NCI-H2107 treated with DMSO at 0.1 percent for 48 hours (cell line): ENCODE data around the gene TMEM267.
"Not testable (repeated sequence)": the region's sequence is repeated elsewhere in the genome, so short reads cannot be mapped to it uniquely, and the experiment has no call there.

ENCODE experiments used
- DNase-seq: peaks from one replicate; lab custom pipeline; 2025; ENCODE audit not compliant: unreplicated experiment; lab: John Stamatoyannopoulos, UW

Gene TMEM267, protein sequence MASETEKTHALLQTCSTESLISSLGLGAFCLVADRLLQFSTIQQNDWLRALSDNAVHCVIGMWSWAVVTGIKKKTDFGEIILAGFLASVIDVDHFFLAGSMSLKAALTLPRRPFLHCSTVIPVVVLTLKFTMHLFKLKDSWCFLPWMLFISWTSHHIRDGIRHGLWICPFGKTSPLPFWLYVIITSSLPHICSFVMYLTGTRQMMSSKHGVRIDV

GRCh38 chr5:43483298-43484105 is at the start of gene TMEM267:
TSS of gene TMEM267 (minus strand) at chr5:43483865. CDS start at chr5:43453969, 29,896 bp downstream.
- DNase-seq: peak; percentile 87

DNA sequence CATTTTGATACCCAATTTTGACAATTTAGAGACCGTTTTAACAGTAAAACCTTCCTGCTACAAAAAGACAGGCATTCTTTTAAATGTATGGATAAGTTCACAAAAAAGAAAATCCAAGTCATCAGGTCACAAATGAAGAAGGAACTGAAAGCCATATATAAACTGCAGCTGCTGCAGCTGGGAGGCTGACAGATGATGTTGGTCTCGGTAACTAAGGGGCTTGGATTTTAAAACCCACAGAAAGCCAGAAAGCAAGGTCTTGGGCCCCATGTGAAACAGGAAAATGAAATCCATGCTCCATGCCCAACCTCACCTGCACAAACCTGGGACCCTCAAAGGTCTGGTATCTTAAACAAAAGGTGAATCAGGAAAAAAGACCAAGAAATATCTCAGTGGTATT is 47.0 kb upstream of the TMEM267 start:
- no peak for DNase-seq

- DNase-seq: no peak
Measured at GRCh38 chr5:43523662-43524072, 40.0 kb upstream of the TMEM267 start.

GRCh38 chr5:43520615-43521014 is 37.0 kb upstream of the TMEM267 start:
- no peak for DNase-seq

DNA sequence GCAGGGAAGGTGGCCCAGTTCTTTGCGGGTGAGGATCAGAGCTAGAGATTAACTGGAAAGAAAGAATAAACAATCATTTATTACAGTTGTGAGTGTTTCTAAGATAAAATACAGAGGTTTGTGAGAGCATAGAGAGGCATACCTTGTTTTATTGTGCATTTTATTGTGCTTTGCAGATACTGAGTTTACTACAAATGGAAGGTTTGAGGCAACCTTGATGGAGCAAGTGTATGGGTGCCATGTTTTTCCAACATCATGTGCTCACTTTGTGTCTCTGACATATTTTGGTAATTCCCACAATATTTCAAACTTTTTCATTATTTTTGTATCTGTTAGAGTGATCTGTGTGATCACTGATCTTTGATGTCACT is 32.0 kb upstream of the TMEM267 start:
- no peak for DNase-seq

DNA sequence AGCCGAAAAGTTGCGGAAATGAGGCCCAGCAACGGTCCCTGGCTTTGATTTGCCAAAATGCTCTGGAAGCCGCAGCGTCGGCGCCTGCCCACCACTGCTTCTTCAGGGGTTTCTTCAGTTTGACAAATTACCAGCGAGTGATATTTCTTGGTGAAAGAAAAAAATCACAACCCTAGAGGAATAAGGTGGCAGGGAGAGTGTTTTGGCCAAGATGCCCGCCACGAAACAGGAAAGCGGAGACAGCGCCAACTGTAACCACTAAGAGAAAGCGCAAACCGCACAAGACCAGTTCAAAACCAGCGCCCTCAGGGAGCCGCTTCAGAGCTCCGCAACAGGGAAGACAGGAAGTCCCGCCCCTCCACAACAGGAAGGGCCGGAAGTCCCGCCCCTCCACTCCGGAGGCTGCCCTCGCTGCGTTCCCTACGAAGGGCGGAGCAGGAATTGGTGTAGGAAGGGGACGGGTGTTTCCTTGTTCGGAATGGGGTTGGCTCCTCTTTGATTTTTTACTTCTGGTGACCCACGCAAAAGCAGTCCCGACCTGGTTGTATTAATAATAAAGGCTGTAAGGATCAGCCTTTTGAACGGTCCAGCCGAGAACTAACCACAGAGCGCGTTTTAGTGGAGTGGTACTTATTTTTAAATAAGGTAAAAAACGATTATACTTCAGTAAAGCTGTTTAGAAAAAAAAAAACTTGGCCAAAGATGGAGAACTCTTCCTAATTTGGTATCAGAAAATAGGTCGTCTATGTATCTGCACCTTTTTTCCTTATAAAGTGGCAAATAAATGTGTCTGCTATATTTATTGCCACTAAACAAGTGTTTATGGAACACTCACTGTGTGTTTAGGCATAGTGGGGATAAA is 31.4 kb upstream of the TMEM267 start, which contains the start of gene C5orf34:
Gene C5orf34, minus strand, starts transcription at position 333 of the 862 bp plus-strand sequence. CDS start 5,809 bp downstream, outside the sequence.
- peak; percentile 94 for DNase-seq

GRCh38 chr5:43514471-43514815 is 30.8 kb upstream of the TMEM267 start:
- peak; percentile 66 for DNase-seq

DNA sequence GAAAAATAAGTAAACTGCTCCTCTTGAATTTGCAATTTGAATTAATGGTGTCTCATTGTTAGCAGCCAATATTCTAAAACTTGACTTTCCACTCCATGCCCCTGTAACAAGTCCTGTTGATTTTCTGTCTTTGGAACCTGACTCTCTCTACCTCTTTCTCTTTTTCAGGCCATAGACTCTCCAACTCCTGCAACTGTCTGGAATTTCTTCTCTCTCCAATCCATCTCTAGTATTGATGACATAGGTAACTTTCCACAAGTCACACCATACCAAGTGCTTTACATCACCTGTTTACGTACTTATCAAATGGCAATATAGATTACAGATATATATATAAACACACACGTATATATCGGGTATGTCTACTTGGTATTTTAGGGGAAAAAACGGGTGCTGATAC is 30.4 kb upstream of the TMEM267 start:
- DNase-seq: no peak

- DNase-seq: not testable (repeated sequence)
Measured at GRCh38 chr5:43511062-43511461, 27.4 kb upstream of the TMEM267 start.

DNA sequence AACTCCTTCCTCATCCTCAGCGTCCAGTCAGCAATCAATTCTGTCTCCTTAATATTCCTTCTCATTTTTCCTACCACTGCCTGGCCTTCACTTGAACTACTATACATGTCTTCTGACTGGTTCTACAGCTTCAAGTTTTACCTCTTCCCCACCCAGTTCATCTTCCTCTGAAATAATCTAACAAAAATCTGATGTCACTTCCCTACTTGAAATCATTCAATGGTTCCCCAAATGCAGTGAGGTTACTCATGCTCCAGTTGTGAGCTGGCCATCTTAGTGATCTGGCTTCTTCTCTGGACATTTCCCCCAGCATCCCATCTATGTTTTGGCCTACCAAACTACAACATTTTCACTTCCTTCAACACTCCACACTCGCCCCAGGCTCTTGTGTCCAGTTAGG is 14.9 kb upstream of the TMEM267 start:
- no peak for DNase-seq

DNA sequence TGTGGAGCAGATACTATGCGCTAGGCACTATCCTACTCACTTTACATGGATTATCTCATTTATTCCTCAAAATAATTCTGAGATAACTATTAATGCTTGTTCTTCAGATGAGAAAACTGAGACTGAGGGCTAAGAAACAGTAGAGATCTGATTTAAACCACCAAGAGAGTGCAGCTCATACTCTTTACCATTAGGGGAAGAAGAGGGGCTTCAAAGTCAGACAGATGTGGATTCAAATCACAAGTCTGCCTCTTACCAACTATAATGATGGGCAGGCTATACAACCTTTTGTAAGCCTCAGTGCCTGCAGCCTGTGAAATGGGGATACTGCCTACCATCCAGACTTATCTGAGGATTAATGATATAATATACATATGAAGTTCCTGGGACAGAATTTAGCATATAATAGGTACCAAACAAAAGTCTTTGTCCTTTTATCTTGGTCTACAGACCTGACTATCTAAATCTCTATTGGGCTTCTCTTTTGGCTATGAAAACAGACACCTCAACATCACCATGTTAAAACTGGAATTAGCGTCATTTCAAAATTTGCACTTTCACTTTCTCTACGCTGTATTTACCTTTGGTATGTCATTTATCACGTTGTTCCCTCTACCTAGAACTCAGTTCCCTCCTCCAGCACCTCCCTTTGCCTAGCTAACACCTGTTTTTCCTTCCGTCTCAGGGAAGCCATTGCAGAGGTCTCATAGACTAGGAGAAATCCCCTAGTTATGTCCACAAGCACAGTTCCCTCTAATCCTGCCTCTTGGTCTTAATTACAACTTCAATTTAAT is 13.8 kb upstream of the TMEM267 start:
- no peak for DNase-seq

GRCh38 chr5:43491326-43491725 is 7.7 kb upstream of the TMEM267 start:
- DNase-seq: no peak

DNA sequence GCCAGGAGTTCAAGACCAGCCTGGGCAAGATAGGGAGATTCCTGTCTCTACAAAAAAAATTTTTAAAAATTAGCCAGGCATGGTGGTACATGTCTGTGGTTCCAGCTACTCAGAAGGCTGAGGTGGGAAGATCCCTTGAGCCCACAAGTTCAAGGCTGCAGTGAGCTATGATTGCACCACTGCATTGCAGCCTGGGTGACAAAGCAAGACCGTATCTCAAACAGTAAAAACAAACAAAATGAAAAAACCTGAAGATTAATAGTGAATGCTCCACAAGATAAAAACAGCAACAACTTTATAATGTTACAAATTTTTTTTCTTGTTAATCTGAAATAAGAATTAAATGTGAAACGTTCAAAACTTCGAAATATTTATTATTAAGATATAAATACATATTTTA is 2.7 kb upstream of the TMEM267 start:
- no peak for DNase-seq

- no peak for DNase-seq
Measured at GRCh38 chr5:43485406-43485805, 1.7 kb upstream of the TMEM267 start.

GRCh38 chr5:43484106-43484849 is 613 bp upstream of the TMEM267 start:
- DNase-seq: peak; percentile 81

GRCh38 chr5:43482490-43483297 is 971 bp downstream of the TMEM267 start:
- DNase-seq: no peak

DNA sequence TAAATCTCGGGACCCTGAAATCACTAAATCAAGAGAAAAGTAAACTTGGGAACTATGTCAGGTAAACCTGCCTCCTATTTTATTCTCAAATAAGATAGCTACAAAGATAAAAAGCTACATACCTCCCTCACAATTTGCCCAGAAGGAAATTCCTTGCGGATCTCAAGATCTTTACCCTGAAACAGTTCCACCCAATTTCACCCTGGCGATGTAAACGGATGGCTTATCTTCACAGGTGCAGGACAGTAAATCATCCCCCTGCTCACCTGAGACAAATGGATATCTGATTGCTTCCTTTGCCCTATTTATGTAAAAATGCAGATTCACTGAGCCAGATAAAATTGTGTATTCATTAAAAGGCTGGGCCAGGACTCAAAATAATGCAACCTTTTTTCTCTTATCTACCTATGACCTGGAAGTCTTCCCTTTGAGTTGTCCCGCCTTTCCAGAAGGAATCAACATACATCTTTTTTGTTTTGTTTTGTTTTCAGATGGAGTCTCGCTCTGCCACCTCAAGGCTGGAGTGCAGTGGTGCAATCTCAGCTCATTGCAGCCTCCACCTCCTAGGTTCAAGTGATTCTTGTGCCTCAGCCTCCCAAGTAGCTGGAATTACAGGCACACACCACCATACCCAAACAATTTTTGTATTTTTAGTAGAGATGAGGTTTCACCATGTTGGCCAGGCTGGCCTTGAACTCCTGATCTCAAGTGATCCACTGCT is 13.8 kb downstream of the TMEM267 start:
- no peak for DNase-seq

DNA sequence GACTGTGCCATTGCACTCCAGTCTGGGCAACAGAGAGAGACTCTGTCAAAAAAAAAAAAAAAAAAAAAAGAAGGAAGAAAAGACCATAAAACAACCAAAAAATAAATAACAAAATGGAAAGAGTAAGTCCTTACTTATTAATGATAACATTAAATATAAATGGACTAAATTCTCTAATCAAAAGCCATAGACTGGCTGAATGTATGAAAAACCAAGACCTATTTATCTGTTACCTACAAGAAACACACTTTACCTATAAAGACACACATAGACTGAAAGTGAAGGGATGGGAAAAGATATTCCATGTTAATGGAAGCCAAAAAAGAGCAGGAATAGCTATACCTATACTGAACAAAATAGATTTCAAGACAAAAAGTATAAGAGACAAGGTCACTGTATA is 16.6 kb downstream of the TMEM267 start:
- DNase-seq: no peak

- not testable (repeated sequence) for DNase-seq
Measured at GRCh38 chr5:43465455-43465854, 18.2 kb downstream of the TMEM267 start.
